ENCODE measurements around the gene LPAR1. TPM values are rescaled to one million over a fixed set of nuclear protein-coding genes. Genes with fewer than 3 reads are reported as not detected.

The LPAR1 gene
- total and polyA plus RNA-seq, 9 of the 15 experiments (the other 6 are each of a cell fraction or from before 2014, with no cell fraction given) = 0.13 TPM; not detected in 8

- Histone ChIP-seq H3K36me3 (ENCODE audit: control insufficient read depth, insufficient read depth, low read length) (no peaks in the 10 kb centered on the region), H3K4me2 (ENCODE audit: insufficient read depth, low read length) (no peak overlapping the region), H3K4me1 (replicated peaks in 1 of 2; ENCODE audit: control insufficient read depth in 2 of 2, insufficient read depth in 2 of 2, low read length in 2 of 2) (no peaks in the 10 kb centered on the region), H3K9me3 (replicated peaks; ENCODE audit: control insufficient read depth, insufficient read depth, low read depth, low read length) (no peaks in the 10 kb centered on the region), H3K79me2 (ENCODE audit: control insufficient read depth, insufficient read depth, low read length) (no peaks in the 10 kb centered on the region), H2AFZ (ENCODE audit: low read depth, low read length) (no peak overlapping the region), H3K27me3 (ENCODE audit: control insufficient read depth in 2 of 2, insufficient read depth in 2 of 2, low read length in 2 of 2) (no peaks in the 10 kb centered on the region), H3K27ac (ENCODE audit: extremely low read depth, low read depth, low read length) (no peak overlapping the region), H3K9ac (ENCODE audit: insufficient read depth in 1 of 2, low read depth in 2 of 2, low read length in 2 of 2) (no peak overlapping the region), H4K20me1 (replicated peaks; ENCODE audit: control insufficient read depth, insufficient read depth, low read length) (no peaks in the 10 kb centered on the region), H3K9me1 (ENCODE audit: control insufficient read depth, insufficient read depth, low read length) (no peaks in the 10 kb centered on the region), H3K4me3 (no peak overlapping the region)
- ChIA-PET POLR2A (no interaction called here), CTCF (ENCODE audit: low intra/inter-chr PET ratio) (no interaction called here)
- FAIRE-seq (no peak), ATAC-seq (no peak), DNase-seq (ENCODE audit: extremely low read depth in 1 of 4, low spot score in 3 of 4) (no peak)
- no peak for TF ChIP-seq ZBTB5 (IDR thresholded peaks at IDR 0.05)
- TF ChIP-seq NFXL1 (CRISPR knock-in tag; IDR thresholded peaks at IDR 0.05) = no peak
- TF ChIP-seq DPF2 (IDR thresholded peaks at IDR 0.05) = no peak
- no peak for TF ChIP-seq ZNF431 (CRISPR knock-in tag; IDR thresholded peaks at IDR 0.05)
- no peak for TF ChIP-seq ZNF133 (CRISPR knock-in tag; IDR thresholded peaks at IDR 0.05)
- TF ChIP-seq SMARCA4 (IDR thresholded peaks at IDR 0.05) = no peak
- no peak for TF ChIP-seq ZNF3 (CRISPR knock-in tag; IDR thresholded peaks at IDR 0.05)
- TF ChIP-seq TEAD1 (CRISPR knock-in tag; IDR thresholded peaks at IDR 0.05) = no peak
- no peak for TF ChIP-seq PTRF (tag; IDR thresholded peaks at IDR 0.05)
- in situ Hi-C loops (cut with MboI) (no loop called here), intact Hi-C loops (cut with micrococcal nuclease) (no loop called here)
- no TSS peak for BruUV-seq (replicated peaks)
- 9% methylated on average over 1 of the region's 1 CpG for WGBS (ENCODE audit: insufficient coverage, low coverage, missing lambda C conversion rate)
Measured at GRCh38 chr9:110986529-110986928, 51.7 kb downstream of the LPAR1 start.

Data from K562 (cell line).